T-cell (primary cell): ENCODE results near the gene RETN. TPM values are rescaled to one million over a fixed set of nuclear protein-coding genes. Genes with fewer than 3 reads are reported as not detected.

Source experiments
- ATAC-seq, 4 experiments: fragments of 200-7000 bp in 3 of 4; fragments of 150-1000 bp in 1 of 4; cut with Tn5 transposase; replicated peaks in 1 of 4; 1 replicate in 3 of 4; 2 replicates in 1 of 4; pipeline ENCODE4 v1.10.0; 2021; ENCODE audit warnings: moderate library complexity in 3 of 4, mild to moderate bottlenecking in 2 of 4, moderate number of reproducible peaks in 1 of 4
- CTCF ChIA-PET, 2 donors: fragments of 300-600 bp; sonication (Branson Sonifier 250); formaldehyde crosslinking; loops; one replicate each; lab custom pipeline; 2022; ENCODE audit warnings: antibody characterized with exemption in 2 of 2; lab: Charles Lee
- POLR2A ChIA-PET, 2 donors: fragments of 300-600 bp; sonication (Branson Sonifier 250); formaldehyde crosslinking; loops; one replicate each; lab custom pipeline; 2022; ENCODE audit warnings: antibody characterized with exemption in 2 of 2; lab: Charles Lee
- DNase-seq, 35 experiments: peaks; one replicate each; pipeline versions ENCODE4 v3.0.0 to v3.0.0-alpha.2; 2013 to 2023
- H3K27ac ChIP-seq: one replicate; pipeline ENCODE4 v1.5.1; 2013; ENCODE audit warnings: low read length
- H3K27me3 ChIP-seq, 2 experiments: replicated peaks in 1 of 2; 1 replicate in 1 of 2; 2 replicates in 1 of 2; pipeline versions ENCODE4 v1.6.1 to v1.7.0; 2013; ENCODE audit warnings: low read length in 1 of 2, mixed read lengths in 1 of 2; ENCODE audit not compliant: control insufficient read depth in 2 of 2, insufficient read depth in 2 of 2; ENCODE audit errors: extremely low read depth in 1 of 2
- H3K36me3 ChIP-seq, 2 donors: 1 replicate in 1 of 2; 2 replicates in 1 of 2; pipeline versions ENCODE4 v1.6.1 to v1.7.0; 2013; ENCODE audit warnings: low read length in 1 of 2; ENCODE audit not compliant: control insufficient read depth in 2 of 2, insufficient read depth in 1 of 2; ENCODE audit errors: extremely low read depth in 1 of 2
- H3K4me1 ChIP-seq, 2 experiments: 1 replicate in 1 of 2; 2 replicates in 1 of 2; pipeline versions ENCODE4 v1.6.1 to v1.7.0; 2013; ENCODE audit warnings: low read length in 2 of 2, mixed read lengths in 1 of 2; ENCODE audit not compliant: insufficient read depth in 2 of 2, control insufficient read depth in 1 of 2; ENCODE audit errors: extremely low read depth in 1 of 2
- H3K4me3 ChIP-seq, 2 donors: 1 replicate in 1 of 2; 2 replicates in 1 of 2; pipeline versions ENCODE4 v1.5.1 to v1.7.0; 2013; ENCODE audit warnings: mild to moderate bottlenecking in 2 of 2, low read length in 1 of 2, moderate library complexity in 1 of 2; ENCODE audit not compliant: control insufficient read depth in 1 of 2; ENCODE audit errors: extremely low read depth in 1 of 2
- H3K9me3 ChIP-seq: 2 replicates; pipeline ENCODE4 v1.7.0; 2013
- H3K27ac Mint-ChIP-seq, 2 donors: one replicate each; pipeline ENCODE4 v1.8.0; 2020 to 2021; ENCODE audit warnings: mild to moderate bottlenecking in 2 of 2, mixed read lengths in 2 of 2
- H3K27me3 Mint-ChIP-seq, 2 donors: one replicate each; pipeline ENCODE4 v1.8.0; 2021 to 2022; ENCODE audit warnings: mixed read lengths in 2 of 2
- H3K36me3 Mint-ChIP-seq: one replicate; pipeline ENCODE4 v1.8.0; 2021; ENCODE audit warnings: mixed read lengths
- H3K4me1 Mint-ChIP-seq, 3 donors: one replicate each; pipeline ENCODE4 v1.8.0; 2020 to 2022; ENCODE audit warnings: mixed read lengths in 3 of 3, mild to moderate bottlenecking in 1 of 3
- H3K4me3 Mint-ChIP-seq, 3 donors: one replicate each; pipeline ENCODE4 v1.8.0; 2020 to 2022; ENCODE audit warnings: mild to moderate bottlenecking in 3 of 3, mixed read lengths in 3 of 3, moderate library complexity in 3 of 3
- H3K9me3 Mint-ChIP-seq, 3 donors: one replicate each; pipeline ENCODE4 v1.8.0; 2020 to 2022; ENCODE audit warnings: mixed read lengths in 3 of 3
- WGBS: methylation state at CpG from one replicate; pipeline ENCODE4 v1.1.5; 2013; ENCODE audit warnings: missing lambda C conversion rate; ENCODE audit not compliant: insufficient coverage; 5-methylcytosine and 5-hydroxymethylcytosine counted together
- total RNA-seq, 35 experiments: library from RNA in 6 of 35; stranded (reverse) in 6 of 35; fragments of 120-200 nt in 1 of 35; gene quantifications; one replicate each; pipeline versions ENCODE4 v1.2.1 to v1.2.4 and lab custom pipeline; 2013 to 2026

Gene RETN
- total RNA-seq, 5 donors from 2014 or later (not counting 1 experiment from before 2014, with no cell fraction given), result 1.6 TPM; not detected in 4

GRCh38 chr19:7704280-7705060 is 35.6 kb downstream of the RETN start:
- H3K27ac Mint-ChIP-seq, result peak overlapping the region; percentile 59 to 98
- peaks cover 46 to 64% (median 61%) of the 10 kb centered on the region in 3 donors for H3K4me1 Mint-ChIP-seq
- Histone ChIP-seq H3K27me3 (peaks cover 0 to 9% of the 10 kb centered on the region in 2 experiments), H3K9me3 (no peaks in the 10 kb centered on the region), H3K36me3 (no peaks in the 10 kb centered on the region), H3K4me3 (no peak overlapping the region), H3K27ac (no peak overlapping the region), H3K4me1 (peaks cover 12 to 46% of the 10 kb centered on the region in 2 experiments)
- ChIA-PET CTCF (no interaction called here), POLR2A (no interaction called here)
- no peaks in the 10 kb centered on the region for H3K9me3 Mint-ChIP-seq
- H3K4me3 Mint-ChIP-seq, result no peak overlapping the region
- peaks cover 0 to 4% of the 10 kb centered on the region in 2 donors for H3K27me3 Mint-ChIP-seq
- ATAC-seq (no peak), DNase-seq (no peak)
- 87% methylated on average over 4 of the region's 6 CpGs for WGBS
- no peaks in the 10 kb centered on the region for H3K36me3 Mint-ChIP-seq

- no peaks in the 10 kb centered on the region for H3K27me3 Mint-ChIP-seq
- ChIA-PET CTCF (interaction anchor here (0.6 to 0.7 kb wide), 3 partner anchors 25 to 137 kb away, joined by 3 read pairs; partner anchors contain the start of gene TRAPPC5 (in 1 of the 2)), POLR2A (interaction anchor here in 1 of 2 donors (0.6 kb wide), 1 partner anchor 19 kb away, joined by 3 read pairs; no protein-coding TSS in a partner anchor)
- peak overlapping the region; percentile 96 to 98 for H3K27ac Mint-ChIP-seq
- H3K9me3 ChIP-seq, result no peaks in the 10 kb centered on the region
- peaks cover 0 to 9% of the 10 kb centered on the region in 2 experiments for H3K27me3 ChIP-seq
- peak overlapping the region; percentile 88 for H3K27ac ChIP-seq
- WGBS, result 1% methylated on average over 15 of the region's 24 CpGs
- peak; percentile 96 to 98 (median 96) for ATAC-seq
- H3K4me3 ChIP-seq, result peak overlapping the region; percentile 30 to 31
- H3K4me3 Mint-ChIP-seq, result peak overlapping the region; percentile 69 to 78 (median 76)
- DNase-seq, result peak; percentile 57 to 88 (median 78)
- H3K9me3 Mint-ChIP-seq, result no peaks in the 10 kb centered on the region
- H3K4me1 Mint-ChIP-seq, result peaks cover 45 to 62% (median 60%) of the 10 kb centered on the region in 3 donors
- H3K36me3 ChIP-seq, result no peaks in the 10 kb centered on the region
- peaks cover 14 to 50% of the 10 kb centered on the region in 2 experiments for H3K4me1 ChIP-seq
- H3K36me3 Mint-ChIP-seq, result no peaks in the 10 kb centered on the region
Observed at GRCh38 chr19:7705387-7706187, 36.7 kb downstream of the RETN start.

- peaks cover 45 to 67% (median 63%) of the 10 kb centered on the region in 3 donors for H3K4me1 Mint-ChIP-seq
- H3K36me3 Mint-ChIP-seq, result no peaks in the 10 kb centered on the region
- H3K9me3 ChIP-seq, result no peaks in the 10 kb centered on the region
- H3K36me3 ChIP-seq, result no peaks in the 10 kb centered on the region
- H3K27me3 Mint-ChIP-seq, result no peaks in the 10 kb centered on the region
- WGBS, result 85% methylated on average over 7 of the region's 14 CpGs
- H3K4me3 ChIP-seq, result peak overlapping the region in 1 of 2 donors; percentile 31
- peaks cover 0 to 9% of the 10 kb centered on the region in 2 experiments for H3K27me3 ChIP-seq
- H3K9me3 Mint-ChIP-seq, result no peaks in the 10 kb centered on the region
- ChIA-PET POLR2A (interaction anchor here in 1 of 2 donors (0.6 kb wide), 1 partner anchor 18 kb away, joined by 3 read pairs; no protein-coding TSS in a partner anchor), CTCF (interaction anchor here in 1 of 2 donors (0.6 to 0.7 kb wide), 2 partner anchors 26 to 28 kb away, joined by 3 read pairs; partner anchors contain the start of gene TRAPPC5)
- H3K27ac ChIP-seq, result peak overlapping the region; percentile 88
- peaks cover 15 to 50% of the 10 kb centered on the region in 2 experiments for H3K4me1 ChIP-seq
- DNase-seq, result no peak
- no peak for ATAC-seq
- H3K27ac Mint-ChIP-seq, result peak overlapping the region; percentile 96 to 98
- H3K4me3 Mint-ChIP-seq, result peak overlapping the region; percentile 69 to 78 (median 76)
Observed at GRCh38 chr19:7706188-7706954, 37.5 kb downstream of the RETN start.

GRCh38 chr19:7706955-7707456 is 38.2 kb downstream of the RETN start:
- Mint-ChIP-seq H3K4me3 (peak overlapping the region; percentile 8 to 78 (median 51)), H3K36me3 (no peaks in the 10 kb centered on the region), H3K27me3 (no peaks in the 10 kb centered on the region), H3K9me3 (no peaks in the 10 kb centered on the region), H3K4me1 (peaks cover 45 to 66% (median 62%) of the 10 kb centered on the region in 3 donors), H3K27ac (peak overlapping the region; percentile 96 to 98)
- ChIA-PET CTCF (no interaction called here), POLR2A (no interaction called here)
- Histone ChIP-seq H3K27me3 (peaks cover 0 to 9% of the 10 kb centered on the region in 2 experiments), H3K4me3 (no peak overlapping the region), H3K36me3 (no peaks in the 10 kb centered on the region), H3K27ac (peak overlapping the region; percentile 88), H3K4me1 (peaks cover 15 to 50% of the 10 kb centered on the region in 2 experiments), H3K9me3 (no peaks in the 10 kb centered on the region)
- WGBS, result 80% methylated on average over 5 of the region's 8 CpGs
- no peak for ATAC-seq
- DNase-seq, result no peak

GRCh38 chr19:7709932-7710460 is 41.1 kb downstream of the RETN start:
- H3K27ac Mint-ChIP-seq, result no peak overlapping the region
- ChIA-PET CTCF (no interaction called here), POLR2A (no interaction called here)
- 96% methylated on average over 3 of the region's 10 CpGs for WGBS
- H3K4me3 ChIP-seq, result no peak overlapping the region
- peaks cover 15 to 37% of the 10 kb centered on the region in 2 experiments for H3K4me1 ChIP-seq
- no peak for ATAC-seq
- no peaks in the 10 kb centered on the region for H3K9me3 Mint-ChIP-seq
- H3K4me1 Mint-ChIP-seq, result peaks cover 31 to 44% (median 43%) of the 10 kb centered on the region in 3 donors
- no peak overlapping the region for H3K27ac ChIP-seq
- no peaks in the 10 kb centered on the region for H3K36me3 ChIP-seq
- H3K4me3 Mint-ChIP-seq, result no peak overlapping the region
- no peak for DNase-seq
- no peaks in the 10 kb centered on the region for H3K27me3 Mint-ChIP-seq
- peaks cover 0 to 9% of the 10 kb centered on the region in 2 experiments for H3K27me3 ChIP-seq
- H3K36me3 Mint-ChIP-seq, result no peaks in the 10 kb centered on the region
- H3K9me3 ChIP-seq, result no peaks in the 10 kb centered on the region
